Natural killer cell (primary cell): ENCODE measurements around the gene PCDH12. TPM values are rescaled to one million over a fixed set of nuclear protein-coding genes. Genes with fewer than 3 reads are reported as not detected.

Experiments used
- ATAC-seq, 3 donors: fragments of 150-1000 bp in 2 of 3; fragments of 200-7000 bp in 1 of 3; cut with Tn5 transposase; 1 replicate in 1 of 3; 2 replicates in 2 of 3; pipeline ENCODE4 v1.10.0; 2021; ENCODE audit warnings: mild to moderate bottlenecking in 2 of 3, moderate library complexity in 2 of 3
- DNase-seq, 2 donors: peaks; one replicate each; pipeline versions ENCODE4 v3.0.0 to v3.0.0-alpha.2; 2013 to 2021; ENCODE audit warnings: mixed read lengths in 1 of 2
- H3K27ac ChIP-seq: one replicate; pipeline ENCODE4 v1.5.1; 2013; ENCODE audit warnings: mild to moderate bottlenecking, low read length
- H3K27me3 ChIP-seq: one replicate; pipeline ENCODE4 v1.6.1; 2013; ENCODE audit warnings: low read length; ENCODE audit not compliant: control insufficient read depth, insufficient read depth
- H3K36me3 ChIP-seq: one replicate; pipeline ENCODE4 v1.6.1; 2013; ENCODE audit warnings: low read length; ENCODE audit not compliant: control insufficient read depth, insufficient read depth
- H3K4me1 ChIP-seq: one replicate; pipeline ENCODE4 v1.6.1; 2013; ENCODE audit warnings: low read length; ENCODE audit not compliant: control insufficient read depth, insufficient read depth
- H3K4me3 ChIP-seq: one replicate; pipeline ENCODE4 v1.5.1; 2013; ENCODE audit warnings: low read length
- H3K9me3 ChIP-seq: one replicate; pipeline ENCODE4 v1.6.1; 2013; ENCODE audit warnings: low read length; ENCODE audit not compliant: control insufficient read depth, insufficient read depth
- H3K27ac Mint-ChIP-seq, 2 donors: one replicate each; pipeline ENCODE4 v1.8.0; 2022; ENCODE audit warnings: mild to moderate bottlenecking in 2 of 2, mixed read lengths in 2 of 2, moderate library complexity in 1 of 2
- H3K27me3 Mint-ChIP-seq, 2 donors: one replicate each; pipeline ENCODE4 v1.8.0; 2022; ENCODE audit warnings: low read depth in 2 of 2, mixed read lengths in 2 of 2
- H3K36me3 Mint-ChIP-seq: one replicate; pipeline ENCODE4 v1.8.0; 2022; ENCODE audit warnings: mixed read lengths
- H3K4me1 Mint-ChIP-seq, 2 donors: one replicate each; pipeline ENCODE4 v1.8.0; 2022; ENCODE audit warnings: mixed read lengths in 2 of 2
- H3K4me3 Mint-ChIP-seq: one replicate; pipeline ENCODE4 v1.8.0; 2022; ENCODE audit warnings: mild to moderate bottlenecking, moderate library complexity, mixed read lengths
- H3K9me3 Mint-ChIP-seq, 2 donors: one replicate each; pipeline ENCODE4 v1.8.0; 2022; ENCODE audit warnings: mixed read lengths in 2 of 2
- WGBS: methylation state at CpG from one replicate; pipeline ENCODE4 v1.1.7; 2013; ENCODE audit warnings: missing lambda C conversion rate; ENCODE audit not compliant: insufficient coverage; 5-methylcytosine and 5-hydroxymethylcytosine counted together
- intact Hi-C: fragments of 100-400 bp; cut with micrococcal nuclease; formaldehyde crosslinking; loops from one replicate; pipeline ENCODE4 v1.14.2; 2022
- total RNA-seq, 4 donors: library from RNA; stranded (reverse); fragments of 120-200 nt in 1 of 4; gene quantifications; one replicate each; pipeline versions ENCODE4 v1.2.3 to v1.2.4, GENCODE V29; 2013 to 2022
- TF ChIP-seq, protein P1 (sequence below): fragments of 200-600 bp; IDR thresholded peaks from one replicate; pipeline ENCODE4 v1.8.0; 2022; ENCODE audit warnings: antibody characterized with exemption

Gene PCDH12
- total RNA-seq, 3 donors from 2014 or later (not counting 1 experiment from before 2014, with no cell fraction given), result 0.05 TPM; not detected in 2

DNA sequence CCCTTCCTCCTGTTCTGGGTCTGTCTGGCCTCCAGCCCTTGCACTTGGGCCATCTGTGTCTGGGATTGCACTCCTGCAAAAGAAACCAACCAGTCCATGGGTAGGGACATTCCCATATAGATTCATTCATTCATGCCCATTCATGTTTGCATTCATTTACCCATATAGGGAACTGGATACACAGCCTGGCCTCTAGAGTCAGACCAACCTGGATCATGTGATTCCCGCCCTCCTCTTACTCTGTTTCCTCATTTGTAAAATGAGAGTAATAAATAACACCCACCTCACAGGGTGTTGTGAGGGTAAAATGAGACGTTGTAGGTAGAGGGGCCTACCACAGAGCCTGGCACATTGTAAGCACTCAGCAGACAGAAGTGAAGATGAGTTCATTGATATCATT is 8.5 kb downstream of the PCDH12 start:
- no peak for DNase-seq
- H3K36me3 ChIP-seq, result no peaks in the 10 kb centered on the region
- intact Hi-C loops, result no loop called here
- no peak overlapping the region for H3K4me3 Mint-ChIP-seq
- H3K36me3 Mint-ChIP-seq, result no peaks in the 10 kb centered on the region
- no peaks in the 10 kb centered on the region for H3K4me1 ChIP-seq
- H3K9me3 ChIP-seq, result no peaks in the 10 kb centered on the region
- WGBS, result 43% methylated on average over 1 of the region's 2 CpGs
- ATAC-seq, result no peak
- no peak overlapping the region for H3K27ac Mint-ChIP-seq
- TF ChIP-seq, protein P1, sequence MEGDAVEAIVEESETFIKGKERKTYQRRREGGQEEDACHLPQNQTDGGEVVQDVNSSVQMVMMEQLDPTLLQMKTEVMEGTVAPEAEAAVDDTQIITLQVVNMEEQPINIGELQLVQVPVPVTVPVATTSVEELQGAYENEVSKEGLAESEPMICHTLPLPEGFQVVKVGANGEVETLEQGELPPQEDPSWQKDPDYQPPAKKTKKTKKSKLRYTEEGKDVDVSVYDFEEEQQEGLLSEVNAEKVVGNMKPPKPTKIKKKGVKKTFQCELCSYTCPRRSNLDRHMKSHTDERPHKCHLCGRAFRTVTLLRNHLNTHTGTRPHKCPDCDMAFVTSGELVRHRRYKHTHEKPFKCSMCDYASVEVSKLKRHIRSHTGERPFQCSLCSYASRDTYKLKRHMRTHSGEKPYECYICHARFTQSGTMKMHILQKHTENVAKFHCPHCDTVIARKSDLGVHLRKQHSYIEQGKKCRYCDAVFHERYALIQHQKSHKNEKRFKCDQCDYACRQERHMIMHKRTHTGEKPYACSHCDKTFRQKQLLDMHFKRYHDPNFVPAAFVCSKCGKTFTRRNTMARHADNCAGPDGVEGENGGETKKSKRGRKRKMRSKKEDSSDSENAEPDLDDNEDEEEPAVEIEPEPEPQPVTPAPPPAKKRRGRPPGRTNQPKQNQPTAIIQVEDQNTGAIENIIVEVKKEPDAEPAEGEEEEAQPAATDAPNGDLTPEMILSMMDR, result no peak
- peaks cover 5 to 16% of the 10 kb centered on the region in 2 donors for H3K4me1 Mint-ChIP-seq
- no peak overlapping the region for H3K4me3 ChIP-seq
- no peaks in the 10 kb centered on the region for H3K27me3 ChIP-seq
- no peak overlapping the region for H3K27ac ChIP-seq
- H3K9me3 Mint-ChIP-seq, result no peaks in the 10 kb centered on the region
- H3K27me3 Mint-ChIP-seq, result peaks cover 0 to 4% of the 10 kb centered on the region in 2 donors

DNA sequence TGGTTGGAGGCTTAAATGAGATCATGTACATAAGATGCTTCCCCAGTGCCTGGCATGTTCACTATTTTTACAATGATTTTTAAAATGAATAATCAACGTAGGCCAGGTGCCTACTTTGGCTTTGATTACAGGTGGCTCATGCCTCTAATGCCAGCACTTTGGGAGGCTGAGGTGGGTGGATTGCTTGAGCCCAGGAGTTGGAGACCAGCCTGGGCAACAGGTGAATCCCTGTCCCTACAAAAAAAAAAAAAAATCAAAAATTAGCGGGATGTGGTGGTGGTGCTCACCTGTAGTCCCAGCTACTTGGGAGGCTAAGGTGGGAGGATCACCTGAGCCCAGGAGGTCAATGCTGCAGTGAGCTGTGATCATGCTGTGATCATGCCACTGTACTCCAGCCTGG is 9.2 kb downstream of the PCDH12 start:
- H3K36me3 Mint-ChIP-seq, result no peaks in the 10 kb centered on the region
- ATAC-seq, result no peak
- 85% methylated on average over 2 of the region's 2 CpGs for WGBS
- H3K4me1 ChIP-seq, result no peaks in the 10 kb centered on the region
- no peak for DNase-seq
- H3K27ac Mint-ChIP-seq, result no peak overlapping the region
- H3K9me3 Mint-ChIP-seq, result no peaks in the 10 kb centered on the region
- intact Hi-C loops, result no loop called here
- H3K27ac ChIP-seq, result no peak overlapping the region
- H3K4me3 Mint-ChIP-seq, result no peak overlapping the region
- H3K36me3 ChIP-seq, result no peaks in the 10 kb centered on the region
- H3K27me3 Mint-ChIP-seq, result peaks cover 0 to 4% of the 10 kb centered on the region in 2 donors
- H3K27me3 ChIP-seq, result no peaks in the 10 kb centered on the region
- H3K4me1 Mint-ChIP-seq, result peaks cover 5 to 16% of the 10 kb centered on the region in 2 donors
- TF ChIP-seq, protein P1, result no peak
- no peaks in the 10 kb centered on the region for H3K9me3 ChIP-seq
- H3K4me3 ChIP-seq, result no peak overlapping the region

DNA sequence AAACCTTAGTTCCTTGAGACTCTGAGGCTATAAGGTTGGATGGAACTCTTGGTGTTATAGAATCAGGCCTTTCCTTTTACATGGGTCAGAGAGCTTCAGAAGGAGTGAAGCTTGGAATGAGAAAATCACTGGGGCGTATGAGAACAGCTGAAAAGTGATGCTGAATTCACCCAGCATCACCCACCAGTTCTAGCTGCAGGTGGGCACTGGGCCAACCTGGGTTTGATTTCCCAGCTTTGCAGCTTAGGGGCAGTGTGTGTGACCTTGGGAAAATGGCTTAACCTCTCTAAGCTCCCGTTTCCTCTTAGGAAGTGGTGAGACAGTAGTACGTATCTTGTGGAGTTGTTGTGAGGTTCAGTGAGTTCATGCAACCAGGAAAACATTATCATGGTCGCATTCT is 10.7 kb downstream of the PCDH12 start:
- Mint-ChIP-seq H3K36me3 (no peaks in the 10 kb centered on the region), H3K27me3 (peaks cover 0 to 4% of the 10 kb centered on the region in 2 donors), H3K4me3 (no peak overlapping the region), H3K4me1 (peaks cover 13 to 29% of the 10 kb centered on the region in 2 donors), H3K27ac (no peak overlapping the region), H3K9me3 (no peaks in the 10 kb centered on the region)
- TF ChIP-seq, protein P1, result no peak
- no peaks in the 10 kb centered on the region for H3K36me3 ChIP-seq
- intact Hi-C loops, result no loop called here
- H3K4me1 ChIP-seq, result peaks cover 2% of the 10 kb centered on the region
- H3K27ac ChIP-seq, result no peak overlapping the region
- H3K27me3 ChIP-seq, result no peaks in the 10 kb centered on the region
- WGBS, result 88% methylated on average over 4 of the region's 4 CpGs
- DNase-seq, result no peak
- no peak overlapping the region for H3K4me3 ChIP-seq
- H3K9me3 ChIP-seq, result no peaks in the 10 kb centered on the region
- ATAC-seq, result no peak

DNA sequence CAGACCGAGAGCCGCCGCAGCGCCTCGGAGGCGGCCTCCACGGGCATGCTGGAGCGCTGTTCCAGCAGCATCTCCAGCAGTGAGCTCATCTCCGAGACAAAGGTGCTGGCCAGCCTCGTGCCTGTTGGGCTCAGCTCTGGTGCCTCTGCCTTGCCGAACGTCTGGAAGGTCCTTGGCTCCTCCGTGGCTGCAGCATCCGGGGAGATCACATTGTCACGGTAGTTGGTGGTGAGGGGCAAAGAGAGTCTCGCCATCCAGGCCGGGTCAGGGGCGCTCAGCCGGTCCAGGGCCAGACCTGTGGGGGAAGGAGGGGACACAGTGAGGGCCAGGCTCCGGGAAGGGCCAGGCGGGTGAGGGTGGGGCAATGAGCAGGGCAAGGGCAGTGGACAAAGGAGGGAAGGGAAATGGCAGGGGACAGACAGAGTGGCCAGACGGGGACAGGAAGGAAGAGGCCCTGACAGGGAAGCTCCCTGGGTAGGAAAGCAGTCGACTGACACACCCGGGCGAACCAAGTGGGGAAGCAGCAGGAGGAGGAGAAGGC is 12.4 kb downstream of the PCDH12 start:
- intact Hi-C loops, result no loop called here
- no peaks in the 10 kb centered on the region for H3K27me3 ChIP-seq
- peaks cover 24 to 30% of the 10 kb centered on the region in 2 donors for H3K4me1 Mint-ChIP-seq
- H3K27ac ChIP-seq, result no peak overlapping the region
- DNase-seq, result no peak
- H3K36me3 Mint-ChIP-seq, result no peaks in the 10 kb centered on the region
- H3K27ac Mint-ChIP-seq, result no peak overlapping the region
- TF ChIP-seq, protein P1, result no peak
- H3K4me3 ChIP-seq, result no peak overlapping the region
- H3K4me3 Mint-ChIP-seq, result no peak overlapping the region
- no peaks in the 10 kb centered on the region for H3K9me3 ChIP-seq
- H3K9me3 Mint-ChIP-seq, result no peaks in the 10 kb centered on the region
- WGBS, result 90% methylated on average over 25 of the region's 25 CpGs
- H3K4me1 ChIP-seq, result peaks cover 18% of the 10 kb centered on the region
- no peaks in the 10 kb centered on the region for H3K36me3 ChIP-seq
- H3K27me3 Mint-ChIP-seq, result no peaks in the 10 kb centered on the region
- ATAC-seq, result no peak
